ENCODE results near the gene CD47. TPM values are rescaled to one million over a fixed set of nuclear protein-coding genes. Genes with fewer than 3 reads are reported as not detected.

CD47 gene
- total RNA-seq, 1 experiment from 2014 or later, result 16.3 TPM

DNA sequence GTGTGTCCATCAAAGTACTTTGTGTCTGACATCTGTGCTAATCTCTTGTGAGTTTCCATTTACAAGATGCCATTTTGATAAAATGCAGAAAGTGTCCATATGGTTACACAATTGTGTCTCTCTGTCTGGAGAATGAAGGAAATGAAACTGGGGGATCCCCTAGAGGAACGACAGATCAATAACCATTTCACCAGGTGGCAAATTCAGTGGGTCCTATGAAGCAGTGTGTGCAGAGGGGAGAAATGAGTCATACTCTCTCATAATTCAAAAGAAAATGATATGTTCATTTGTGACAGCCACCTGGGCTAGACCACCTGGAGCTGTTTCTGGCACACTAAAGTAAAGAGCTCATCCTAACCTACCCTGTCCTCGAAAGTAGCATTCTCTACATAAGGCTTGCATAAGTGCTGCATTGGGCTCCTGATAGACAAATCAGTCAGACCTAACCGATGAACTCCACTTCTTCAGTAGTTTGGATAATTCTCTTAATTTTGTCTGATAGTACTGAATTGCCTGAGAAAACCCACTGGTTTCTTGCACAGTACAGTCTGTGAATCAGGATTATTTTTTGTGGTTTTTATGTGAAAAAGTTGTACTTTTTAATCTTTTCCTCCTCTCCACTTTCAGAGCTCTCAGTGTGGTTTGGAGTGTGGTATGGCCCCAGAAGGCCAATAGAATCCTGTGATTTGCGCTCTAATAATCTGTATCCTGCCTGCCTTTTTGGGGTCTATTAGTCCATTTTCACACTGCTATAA, 10.3 kb upstream of the CD47 start:
- H3K4me3 Mint-ChIP-seq, result no peak overlapping the region
- no peaks in the 10 kb centered on the region for H3K36me3 Mint-ChIP-seq
- TF ChIP-seq ETV6 (CRISPR knock-in tag; IDR thresholded peaks at IDR 0.05) (no peak), FOXK1 (CRISPR knock-in tag; IDR thresholded peaks at IDR 0.05) (no peak), CBFB (CRISPR knock-in tag; IDR thresholded peaks at IDR 0.05; ENCODE audit: low read depth) (no peak), FOXJ3 (CRISPR knock-in tag; IDR thresholded peaks at IDR 0.05; ENCODE audit: borderline replicate concordance) (no peak), ZNF263 (CRISPR knock-in tag; IDR thresholded peaks at IDR 0.05; ENCODE audit: low read depth) (no peak), NFYB (CRISPR knock-in tag; conservative IDR thresholded peaks at IDR 0.05; ENCODE audit: low read depth) (no peak), FOXP1 (CRISPR knock-in tag; IDR thresholded peaks at IDR 0.05; ENCODE audit: borderline replicate concordance) (no peak), CREM (CRISPR knock-in tag; IDR thresholded peaks at IDR 0.05) (no peak), SOX15 (CRISPR knock-in tag; IDR thresholded peaks at IDR 0.05) (no peak), ZNF121 (CRISPR knock-in tag; IDR thresholded peaks at IDR 0.05) (no peak), RORB (CRISPR knock-in tag; IDR thresholded peaks at IDR 0.05) (no peak), TEAD1 (CRISPR knock-in tag; IDR thresholded peaks at IDR 0.05) (no peak)
- TF ChIP-seq, protein P1, sequence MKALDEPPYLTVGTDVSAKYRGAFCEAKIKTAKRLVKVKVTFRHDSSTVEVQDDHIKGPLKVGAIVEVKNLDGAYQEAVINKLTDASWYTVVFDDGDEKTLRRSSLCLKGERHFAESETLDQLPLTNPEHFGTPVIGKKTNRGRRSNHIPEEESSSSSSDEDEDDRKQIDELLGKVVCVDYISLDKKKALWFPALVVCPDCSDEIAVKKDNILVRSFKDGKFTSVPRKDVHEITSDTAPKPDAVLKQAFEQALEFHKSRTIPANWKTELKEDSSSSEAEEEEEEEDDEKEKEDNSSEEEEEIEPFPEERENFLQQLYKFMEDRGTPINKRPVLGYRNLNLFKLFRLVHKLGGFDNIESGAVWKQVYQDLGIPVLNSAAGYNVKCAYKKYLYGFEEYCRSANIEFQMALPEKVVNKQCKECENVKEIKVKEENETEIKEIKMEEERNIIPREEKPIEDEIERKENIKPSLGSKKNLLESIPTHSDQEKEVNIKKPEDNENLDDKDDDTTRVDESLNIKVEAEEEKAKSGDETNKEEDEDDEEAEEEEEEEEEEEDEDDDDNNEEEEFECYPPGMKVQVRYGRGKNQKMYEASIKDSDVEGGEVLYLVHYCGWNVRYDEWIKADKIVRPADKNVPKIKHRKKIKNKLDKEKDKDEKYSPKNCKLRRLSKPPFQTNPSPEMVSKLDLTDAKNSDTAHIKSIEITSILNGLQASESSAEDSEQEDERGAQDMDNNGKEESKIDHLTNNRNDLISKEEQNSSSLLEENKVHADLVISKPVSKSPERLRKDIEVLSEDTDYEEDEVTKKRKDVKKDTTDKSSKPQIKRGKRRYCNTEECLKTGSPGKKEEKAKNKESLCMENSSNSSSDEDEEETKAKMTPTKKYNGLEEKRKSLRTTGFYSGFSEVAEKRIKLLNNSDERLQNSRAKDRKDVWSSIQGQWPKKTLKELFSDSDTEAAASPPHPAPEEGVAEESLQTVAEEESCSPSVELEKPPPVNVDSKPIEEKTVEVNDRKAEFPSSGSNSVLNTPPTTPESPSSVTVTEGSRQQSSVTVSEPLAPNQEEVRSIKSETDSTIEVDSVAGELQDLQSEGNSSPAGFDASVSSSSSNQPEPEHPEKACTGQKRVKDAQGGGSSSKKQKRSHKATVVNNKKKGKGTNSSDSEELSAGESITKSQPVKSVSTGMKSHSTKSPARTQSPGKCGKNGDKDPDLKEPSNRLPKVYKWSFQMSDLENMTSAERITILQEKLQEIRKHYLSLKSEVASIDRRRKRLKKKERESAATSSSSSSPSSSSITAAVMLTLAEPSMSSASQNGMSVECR (CRISPR knock-in tag; IDR thresholded peaks at IDR 0.05; ENCODE audit: borderline replicate concordance), result no peak
- TF ChIP-seq, protein P2, sequence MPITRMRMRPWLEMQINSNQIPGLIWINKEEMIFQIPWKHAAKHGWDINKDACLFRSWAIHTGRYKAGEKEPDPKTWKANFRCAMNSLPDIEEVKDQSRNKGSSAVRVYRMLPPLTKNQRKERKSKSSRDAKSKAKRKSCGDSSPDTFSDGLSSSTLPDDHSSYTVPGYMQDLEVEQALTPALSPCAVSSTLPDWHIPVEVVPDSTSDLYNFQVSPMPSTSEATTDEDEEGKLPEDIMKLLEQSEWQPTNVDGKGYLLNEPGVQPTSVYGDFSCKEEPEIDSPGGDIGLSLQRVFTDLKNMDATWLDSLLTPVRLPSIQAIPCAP (CRISPR knock-in tag; IDR thresholded peaks at IDR 0.05), result no peak
- TF ChIP-seq, protein P3, sequence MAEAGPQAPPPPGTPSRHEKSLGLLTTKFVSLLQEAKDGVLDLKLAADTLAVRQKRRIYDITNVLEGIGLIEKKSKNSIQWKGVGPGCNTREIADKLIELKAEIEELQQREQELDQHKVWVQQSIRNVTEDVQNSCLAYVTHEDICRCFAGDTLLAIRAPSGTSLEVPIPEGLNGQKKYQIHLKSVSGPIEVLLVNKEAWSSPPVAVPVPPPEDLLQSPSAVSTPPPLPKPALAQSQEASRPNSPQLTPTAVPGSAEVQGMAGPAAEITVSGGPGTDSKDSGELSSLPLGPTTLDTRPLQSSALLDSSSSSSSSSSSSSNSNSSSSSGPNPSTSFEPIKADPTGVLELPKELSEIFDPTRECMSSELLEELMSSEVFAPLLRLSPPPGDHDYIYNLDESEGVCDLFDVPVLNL (CRISPR knock-in tag; IDR thresholded peaks at IDR 0.05; ENCODE audit: borderline replicate concordance, low read depth), result no peak
- TF ChIP-seq, protein P4, sequence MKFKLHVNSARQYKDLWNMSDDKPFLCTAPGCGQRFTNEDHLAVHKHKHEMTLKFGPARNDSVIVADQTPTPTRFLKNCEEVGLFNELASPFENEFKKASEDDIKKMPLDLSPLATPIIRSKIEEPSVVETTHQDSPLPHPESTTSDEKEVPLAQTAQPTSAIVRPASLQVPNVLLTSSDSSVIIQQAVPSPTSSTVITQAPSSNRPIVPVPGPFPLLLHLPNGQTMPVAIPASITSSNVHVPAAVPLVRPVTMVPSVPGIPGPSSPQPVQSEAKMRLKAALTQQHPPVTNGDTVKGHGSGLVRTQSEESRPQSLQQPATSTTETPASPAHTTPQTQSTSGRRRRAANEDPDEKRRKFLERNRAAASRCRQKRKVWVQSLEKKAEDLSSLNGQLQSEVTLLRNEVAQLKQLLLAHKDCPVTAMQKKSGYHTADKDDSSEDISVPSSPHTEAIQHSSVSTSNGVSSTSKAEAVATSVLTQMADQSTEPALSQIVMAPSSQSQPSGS (CRISPR knock-in tag; IDR thresholded peaks at IDR 0.05; ENCODE audit: borderline replicate concordance, low read depth), result no peak
- TF ChIP-seq, protein P5, sequence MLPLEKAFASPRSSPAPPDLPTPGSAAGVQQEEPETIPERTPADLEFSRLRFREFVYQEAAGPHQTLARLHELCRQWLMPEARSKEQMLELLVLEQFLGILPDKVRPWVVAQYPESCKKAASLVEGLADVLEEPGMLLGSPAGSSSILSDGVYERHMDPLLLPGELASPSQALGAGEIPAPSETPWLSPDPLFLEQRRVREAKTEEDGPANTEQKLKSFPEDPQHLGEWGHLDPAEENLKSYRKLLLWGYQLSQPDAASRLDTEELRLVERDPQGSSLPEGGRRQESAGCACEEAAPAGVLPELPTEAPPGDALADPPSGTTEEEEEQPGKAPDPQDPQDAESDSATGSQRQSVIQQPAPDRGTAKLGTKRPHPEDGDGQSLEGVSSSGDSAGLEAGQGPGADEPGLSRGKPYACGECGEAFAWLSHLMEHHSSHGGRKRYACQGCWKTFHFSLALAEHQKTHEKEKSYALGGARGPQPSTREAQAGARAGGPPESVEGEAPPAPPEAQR (CRISPR knock-in tag; IDR thresholded peaks at IDR 0.05), result no peak
- TF ChIP-seq, protein P6, sequence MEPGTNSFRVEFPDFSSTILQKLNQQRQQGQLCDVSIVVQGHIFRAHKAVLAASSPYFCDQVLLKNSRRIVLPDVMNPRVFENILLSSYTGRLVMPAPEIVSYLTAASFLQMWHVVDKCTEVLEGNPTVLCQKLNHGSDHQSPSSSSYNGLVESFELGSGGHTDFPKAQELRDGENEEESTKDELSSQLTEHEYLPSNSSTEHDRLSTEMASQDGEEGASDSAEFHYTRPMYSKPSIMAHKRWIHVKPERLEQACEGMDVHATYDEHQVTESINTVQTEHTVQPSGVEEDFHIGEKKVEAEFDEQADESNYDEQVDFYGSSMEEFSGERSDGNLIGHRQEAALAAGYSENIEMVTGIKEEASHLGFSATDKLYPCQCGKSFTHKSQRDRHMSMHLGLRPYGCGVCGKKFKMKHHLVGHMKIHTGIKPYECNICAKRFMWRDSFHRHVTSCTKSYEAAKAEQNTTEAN (CRISPR knock-in tag; IDR thresholded peaks at IDR 0.05), result no peak
- TF ChIP-seq, protein P7, sequence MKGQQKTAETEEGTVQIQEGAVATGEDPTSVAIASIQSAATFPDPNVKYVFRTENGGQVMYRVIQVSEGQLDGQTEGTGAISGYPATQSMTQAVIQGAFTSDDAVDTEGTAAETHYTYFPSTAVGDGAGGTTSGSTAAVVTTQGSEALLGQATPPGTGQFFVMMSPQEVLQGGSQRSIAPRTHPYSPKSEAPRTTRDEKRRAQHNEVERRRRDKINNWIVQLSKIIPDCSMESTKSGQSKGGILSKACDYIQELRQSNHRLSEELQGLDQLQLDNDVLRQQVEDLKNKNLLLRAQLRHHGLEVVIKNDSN (CRISPR knock-in tag; IDR thresholded peaks at IDR 0.05), result no peak
- H3K27ac Mint-ChIP-seq, result no peak overlapping the region
- H3K9me3 Mint-ChIP-seq, result no peaks in the 10 kb centered on the region
- CTCF ChIA-PET, result no interaction called here
- ATAC-seq (no peak), DNase-seq (ENCODE audit: low spot score) (no peak)
- H3K4me1 Mint-ChIP-seq, result peaks cover 20% of the 10 kb centered on the region
- POLR2A ChIA-PET, result no interaction called here
- H3K27me3 Mint-ChIP-seq (ENCODE audit: low read depth), result no peaks in the 10 kb centered on the region
